ENCODE data around the gene XRCC5. TPM values are rescaled to one million over a fixed set of nuclear protein-coding genes. Genes with fewer than 3 reads are reported as not detected.

The XRCC5 gene
- total RNA-seq, 1 experiment from 2014 or later = 198 TPM

GRCh38 chr2:216151313-216152025, 42.3 kb downstream of the XRCC5 start:
- intact Hi-C loops (cut with micrococcal nuclease) = no loop called here
- Mint-ChIP-seq H3K36me3 (ENCODE audit: insufficient read depth, unreplicated experiment) (peaks cover 76% of the 10 kb centered on the region), H3K27me3 (ENCODE audit: insufficient read depth, unreplicated experiment) (no peaks in the 10 kb centered on the region), H3K9me3 (ENCODE audit: unreplicated experiment) (no peaks in the 10 kb centered on the region), H3K4me1 (ENCODE audit: insufficient read depth, unreplicated experiment) (peaks cover 5% of the 10 kb centered on the region), H3K27ac (ENCODE audit: low read depth, unreplicated experiment) (no peak overlapping the region), H3K4me3 (ENCODE audit: unreplicated experiment) (no peak overlapping the region)
- POLR2A ChIA-PET = no interaction called here
- TF ChIP-seq CTCF (IDR thresholded peaks at IDR 0.05; ENCODE audit: unreplicated experiment) = no peak
- CTCF ChIA-PET = interaction anchor here (0.6 kb wide), 1 partner anchor 254 kb away, joined by 4 read pairs; no protein-coding TSS in a partner anchor
- no TSS peak for BruUV-seq (replicated peaks)
- DNase-seq (ENCODE audit: unreplicated experiment) = no peak

GRCh38 chr2:216155954-216156353, 46.8 kb downstream of the XRCC5 start:
- Mint-ChIP-seq H3K27me3 (ENCODE audit: insufficient read depth, unreplicated experiment) (no peaks in the 10 kb centered on the region), H3K4me1 (ENCODE audit: insufficient read depth, unreplicated experiment) (peaks cover 5% of the 10 kb centered on the region), H3K4me3 (ENCODE audit: unreplicated experiment) (no peak overlapping the region), H3K36me3 (ENCODE audit: insufficient read depth, unreplicated experiment) (peaks cover 93% of the 10 kb centered on the region), H3K27ac (ENCODE audit: low read depth, unreplicated experiment) (no peak overlapping the region), H3K9me3 (ENCODE audit: unreplicated experiment) (no peaks in the 10 kb centered on the region)
- ChIA-PET CTCF (no interaction called here), POLR2A (interaction anchor here (0.6 kb wide), 2 partner anchors 9 to 36 kb away, joined by 3 read pairs; no protein-coding TSS in a partner anchor)
- TF ChIP-seq CTCF (IDR thresholded peaks at IDR 0.05; ENCODE audit: unreplicated experiment) = no peak
- no peak for DNase-seq (ENCODE audit: unreplicated experiment)
- intact Hi-C loops (cut with micrococcal nuclease) = no loop called here
- no TSS peak for BruUV-seq (replicated peaks)

GRCh38 chr2:216156822-216157221, 47.7 kb downstream of the XRCC5 start:
- DNase-seq (ENCODE audit: unreplicated experiment) = no peak
- BruUV-seq (replicated peaks) = no TSS peak
- H3K4me1 Mint-ChIP-seq (ENCODE audit: insufficient read depth, unreplicated experiment) = no peaks in the 10 kb centered on the region
- TF ChIP-seq CTCF (IDR thresholded peaks at IDR 0.05; ENCODE audit: unreplicated experiment) = no peak
- H3K36me3 Mint-ChIP-seq (ENCODE audit: insufficient read depth, unreplicated experiment) = peaks cover 93% of the 10 kb centered on the region
- H3K9me3 Mint-ChIP-seq (ENCODE audit: unreplicated experiment) = no peaks in the 10 kb centered on the region
- intact Hi-C loops (cut with micrococcal nuclease) = no loop called here
- no peaks in the 10 kb centered on the region for H3K27me3 Mint-ChIP-seq (ENCODE audit: insufficient read depth, unreplicated experiment)
- no peak overlapping the region for H3K27ac Mint-ChIP-seq (ENCODE audit: low read depth, unreplicated experiment)
- no peak overlapping the region for H3K4me3 Mint-ChIP-seq (ENCODE audit: unreplicated experiment)
- ChIA-PET CTCF (interaction anchor here (0.8 kb wide), 1 partner anchor 12 kb away, joined by 3 read pairs; no protein-coding TSS in a partner anchor), POLR2A (interaction anchor here (0.7 kb wide), 1 partner anchor 11 kb away, joined by 3 read pairs; no protein-coding TSS in a partner anchor)

- Mint-ChIP-seq H3K9me3 (ENCODE audit: unreplicated experiment) (no peaks in the 10 kb centered on the region), H3K4me1 (ENCODE audit: insufficient read depth, unreplicated experiment) (no peaks in the 10 kb centered on the region), H3K4me3 (ENCODE audit: unreplicated experiment) (no peak overlapping the region), H3K27me3 (ENCODE audit: insufficient read depth, unreplicated experiment) (no peaks in the 10 kb centered on the region), H3K27ac (ENCODE audit: low read depth, unreplicated experiment) (no peak overlapping the region), H3K36me3 (ENCODE audit: insufficient read depth, unreplicated experiment) (peaks cover 93% of the 10 kb centered on the region)
- no peak for DNase-seq (ENCODE audit: unreplicated experiment)
- no peak for TF ChIP-seq CTCF (IDR thresholded peaks at IDR 0.05; ENCODE audit: unreplicated experiment)
- no TSS peak for BruUV-seq (replicated peaks)
- ChIA-PET CTCF (no interaction called here), POLR2A (interaction anchor here (0.6 to 1.1 kb wide), 2 partner anchors 50 to 376 kb away, joined by 3 to 4 read pairs; partner anchors contain the start of gene XRCC5)
- intact Hi-C loops (cut with micrococcal nuclease) = no loop called here
Measured at GRCh38 chr2:216159144-216159543, 50.0 kb downstream of the XRCC5 start.

Data from MCF 10A (cell line).